ENCODE results near the gene PARD3.
"Not testable (repeated sequence)": the region's sequence is repeated elsewhere in the genome, so short reads cannot be mapped to it uniquely, and the experiment has no call there.

PARD3 gene

DNA sequence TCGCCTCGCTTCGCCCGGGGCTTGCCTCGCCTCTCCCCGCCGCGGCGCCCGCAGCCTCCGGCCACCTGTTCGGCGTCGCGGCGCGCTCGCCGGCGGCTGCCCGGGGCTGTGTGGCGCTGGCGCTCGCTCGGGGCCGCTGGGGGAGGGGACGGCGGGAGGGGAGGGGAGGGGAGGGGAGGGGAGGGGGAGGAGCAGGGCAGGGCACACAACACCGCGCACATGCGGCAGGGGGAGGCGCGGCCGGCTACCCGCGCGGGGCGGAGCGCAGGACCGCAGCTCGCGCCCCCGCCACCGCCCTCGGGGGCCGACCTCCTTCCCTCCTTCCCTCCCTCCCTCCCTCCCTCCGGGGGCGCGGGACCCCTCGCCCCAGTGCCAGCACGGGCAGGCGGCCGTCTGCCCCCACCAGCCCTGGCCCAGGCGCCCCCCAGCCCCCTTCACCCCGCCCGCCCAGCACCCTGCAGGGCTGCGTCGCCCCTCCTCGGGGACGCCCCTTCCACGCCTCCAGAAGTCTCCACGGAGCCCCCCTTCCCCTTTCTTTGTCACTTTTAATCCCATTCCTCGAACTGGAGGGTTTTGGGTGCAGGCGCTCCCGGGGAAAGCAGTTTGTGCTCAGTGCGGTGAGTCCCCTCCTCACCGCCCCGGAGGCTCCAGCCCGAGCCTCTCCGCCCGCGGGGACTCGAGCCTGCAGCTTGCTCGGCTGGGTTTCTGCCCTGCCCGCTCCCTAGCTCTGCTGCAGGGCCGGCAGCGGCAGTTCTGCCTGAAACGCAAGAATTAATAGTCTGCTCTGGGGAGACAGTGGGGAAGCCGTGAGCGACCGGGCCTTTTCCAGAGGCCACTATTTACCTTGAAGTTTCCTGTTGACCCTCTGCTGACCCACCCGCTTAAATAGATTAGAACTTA, at the start of gene PARD3:
Gene PARD3 (minus strand): TSS at position 112 of the 900 bp plus-strand sequence. CDS start 301 bp downstream, outside the sequence.
- peak; percentile 53 for DNase-seq

DNA sequence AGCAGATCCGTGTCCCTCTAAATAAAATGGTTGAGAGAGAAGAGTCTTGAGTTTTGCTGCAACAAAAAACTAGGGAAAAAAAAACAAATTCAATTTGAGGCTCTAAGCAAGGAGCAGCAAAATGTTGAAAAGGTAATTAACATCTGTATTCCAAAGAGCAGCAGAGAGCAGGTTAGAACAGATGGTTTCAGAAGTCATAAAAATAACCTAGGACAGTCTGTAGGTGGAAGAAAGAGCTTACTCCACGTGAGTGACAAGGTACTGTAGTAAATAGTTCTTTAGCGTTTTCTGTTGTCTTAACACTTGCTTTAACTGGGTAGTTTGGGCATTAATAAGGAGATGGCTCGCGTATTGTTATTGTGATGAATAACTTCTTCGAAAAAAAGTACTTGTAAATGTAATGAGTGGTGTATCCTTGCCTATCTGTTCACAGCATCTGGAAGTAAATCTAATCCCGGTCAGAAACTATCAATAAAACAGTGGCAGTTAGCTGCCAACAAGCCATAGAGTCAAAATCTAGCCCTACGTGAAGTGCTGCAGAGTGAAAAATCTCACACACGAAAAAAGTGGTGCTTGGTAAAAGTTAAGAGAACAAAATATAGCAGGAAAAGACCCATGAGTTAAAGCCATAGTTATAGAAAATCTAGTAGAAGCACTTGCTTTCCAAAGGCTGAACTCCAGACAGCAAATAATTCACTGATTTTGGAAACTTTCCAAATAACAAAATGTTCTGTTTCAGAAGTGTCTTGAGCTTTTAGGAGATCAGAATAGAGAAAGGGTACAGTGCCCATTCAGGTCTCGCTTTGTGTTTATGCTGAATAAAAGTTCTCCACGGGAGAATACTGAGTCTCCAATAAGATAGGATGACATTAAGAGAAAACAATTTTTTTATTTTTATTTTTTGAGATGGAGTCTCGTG, 49.3 kb upstream of the PARD3 start:
- DNase-seq, result no peak

DNA sequence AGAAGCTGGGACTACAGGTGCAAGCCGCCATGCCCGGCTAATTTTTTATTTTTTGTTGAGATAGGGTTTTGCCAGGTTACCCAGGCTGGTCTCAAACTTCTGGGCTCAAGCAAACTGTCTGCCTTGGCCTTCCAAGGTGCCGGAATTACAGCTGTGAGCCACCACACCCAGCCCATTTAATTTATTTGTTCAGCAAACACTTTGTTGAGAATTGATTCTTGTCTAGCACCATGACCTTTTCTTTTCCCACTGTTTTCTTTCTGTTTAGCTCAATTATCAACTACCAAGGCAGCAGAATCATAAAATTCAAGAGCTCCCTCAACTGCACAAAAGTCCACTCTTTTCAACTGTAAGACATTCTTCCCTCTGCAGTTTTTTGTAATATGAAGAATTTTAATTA, 47.8 kb upstream of the PARD3 start:
- no peak for DNase-seq

DNA sequence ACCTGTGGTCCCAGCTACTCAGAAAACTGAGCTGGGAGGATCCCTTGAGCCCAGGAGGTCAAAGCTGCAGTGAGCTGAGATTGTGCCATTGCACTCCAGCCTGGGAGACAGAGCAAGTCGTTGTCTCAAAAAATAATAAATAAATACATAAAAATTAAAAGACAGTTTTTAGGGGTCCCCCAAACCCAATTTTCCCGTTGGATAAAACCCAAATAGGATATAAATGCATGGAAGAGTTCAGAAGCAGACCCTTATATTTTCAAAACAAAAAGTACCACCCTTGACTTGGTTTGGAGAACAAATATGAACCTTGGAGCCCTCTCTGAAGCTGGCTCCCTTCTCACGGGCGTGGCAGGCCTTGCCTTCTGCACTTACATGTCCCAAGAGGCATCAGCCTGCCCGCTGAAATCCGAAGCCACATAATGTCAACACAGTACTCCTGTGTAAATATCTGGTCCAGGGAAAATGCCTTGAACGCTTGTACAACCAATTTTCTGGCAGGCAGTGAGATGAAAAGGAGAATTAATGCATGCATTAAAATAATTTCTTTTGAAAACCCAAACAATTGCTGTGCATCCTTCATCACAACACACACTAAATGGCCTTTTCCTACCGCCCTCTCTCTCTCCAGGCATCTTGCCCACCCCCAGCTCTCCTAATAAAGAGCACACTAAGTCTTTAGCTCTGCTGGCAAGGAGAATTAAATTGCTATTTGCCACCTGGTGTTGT, 46.4 kb upstream of the PARD3 start:
- no peak for DNase-seq

DNA sequence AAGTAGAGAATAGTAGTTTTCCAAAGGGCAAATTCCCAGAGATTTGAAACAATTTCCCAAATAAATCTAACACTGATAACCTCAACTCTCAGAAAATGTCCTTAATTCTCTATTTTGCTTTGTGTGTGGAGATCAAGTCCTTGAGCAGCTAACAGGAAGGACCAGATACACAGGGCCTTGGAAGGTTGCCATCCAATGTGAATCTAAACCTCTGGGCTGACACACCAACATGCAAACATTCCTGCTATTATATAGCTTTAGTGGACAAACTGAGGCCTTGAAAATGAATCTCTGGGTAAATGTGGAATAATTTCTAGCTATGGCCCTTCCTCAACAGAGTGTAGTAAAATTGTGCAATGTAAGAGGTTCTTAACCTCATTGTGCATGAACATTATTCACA, 44.1 kb upstream of the PARD3 start:
- no peak for DNase-seq

DNA sequence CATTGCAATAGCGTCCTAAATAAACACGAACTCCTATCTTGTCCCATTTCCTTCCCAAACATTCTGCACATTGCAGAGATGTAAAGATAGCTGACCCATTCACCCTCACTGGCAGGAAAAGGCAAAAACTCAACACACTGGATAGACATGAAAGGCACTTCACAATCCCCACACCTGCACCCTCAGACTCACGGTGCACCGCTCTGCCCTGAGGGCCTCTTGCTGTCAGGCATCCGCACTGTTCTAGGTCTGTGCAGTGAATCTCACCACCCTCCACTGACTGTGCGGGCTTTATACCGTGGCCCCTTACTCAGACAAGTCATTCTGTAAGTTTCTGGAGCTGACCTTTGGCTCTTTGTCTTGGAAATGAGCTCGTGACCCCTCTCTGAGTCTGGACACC, 42.9 kb upstream of the PARD3 start:
- no peak for DNase-seq

DNA sequence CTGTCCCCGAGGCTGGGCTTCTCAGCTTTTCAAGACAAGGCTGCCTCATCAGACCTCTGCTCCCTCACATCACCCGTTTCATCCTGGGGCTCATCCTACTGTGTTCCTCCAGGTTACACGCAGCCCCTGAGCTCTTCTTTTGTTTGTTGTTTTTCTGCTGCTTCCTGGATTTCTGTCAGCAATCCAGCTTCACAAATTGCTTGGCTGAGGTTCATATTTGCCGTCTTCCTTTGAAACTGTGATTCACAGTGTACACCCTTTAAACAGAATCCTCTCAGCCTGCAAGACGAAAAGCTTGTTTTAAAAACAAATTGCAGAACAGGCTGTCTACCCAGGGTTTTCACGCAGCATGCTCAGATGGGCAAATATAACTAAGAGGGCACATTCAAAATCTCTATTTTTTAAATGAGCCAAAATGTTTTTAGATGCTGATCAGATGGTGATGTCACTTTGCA, 39.1 kb upstream of the PARD3 start:
- no peak for DNase-seq

DNA sequence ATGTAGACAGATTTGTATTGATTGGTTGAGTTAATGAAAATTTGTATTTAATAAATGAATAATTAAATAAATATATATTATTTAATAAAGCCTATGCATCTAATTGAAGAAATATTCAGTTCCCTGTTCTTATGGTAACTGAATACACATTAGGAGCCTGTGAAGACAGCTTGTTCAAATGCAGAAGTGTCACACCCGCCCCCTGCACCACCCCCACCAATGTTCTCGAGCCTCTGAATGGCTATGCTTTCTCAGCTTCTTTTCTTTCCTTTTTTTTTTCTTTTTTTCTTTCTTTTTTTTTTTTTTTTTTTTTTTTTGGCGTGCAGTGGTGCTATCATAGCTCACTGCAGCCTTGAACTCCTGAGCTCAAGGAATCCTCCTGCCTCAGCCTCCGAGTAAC, 38.3 kb upstream of the PARD3 start:
- no peak for DNase-seq

DNA sequence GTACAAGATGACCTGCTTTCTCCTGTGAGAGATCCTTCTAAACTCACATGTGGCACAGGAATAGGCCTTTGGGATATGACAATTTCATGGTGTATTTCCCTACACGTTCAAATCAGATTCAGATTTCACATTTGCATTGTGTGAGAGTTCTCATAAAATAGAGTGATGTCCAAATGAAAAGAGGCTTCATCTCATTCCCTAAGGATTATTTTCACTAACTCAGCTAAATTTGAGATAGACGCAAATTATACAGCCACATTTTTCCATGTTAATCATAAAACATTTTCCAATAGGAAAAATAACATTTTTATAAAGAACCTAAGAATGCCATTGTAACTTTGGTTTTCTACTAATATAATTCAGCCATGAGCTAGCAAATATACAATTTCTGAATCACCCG, 35.5 kb upstream of the PARD3 start:
- DNase-seq, result no peak

DNA sequence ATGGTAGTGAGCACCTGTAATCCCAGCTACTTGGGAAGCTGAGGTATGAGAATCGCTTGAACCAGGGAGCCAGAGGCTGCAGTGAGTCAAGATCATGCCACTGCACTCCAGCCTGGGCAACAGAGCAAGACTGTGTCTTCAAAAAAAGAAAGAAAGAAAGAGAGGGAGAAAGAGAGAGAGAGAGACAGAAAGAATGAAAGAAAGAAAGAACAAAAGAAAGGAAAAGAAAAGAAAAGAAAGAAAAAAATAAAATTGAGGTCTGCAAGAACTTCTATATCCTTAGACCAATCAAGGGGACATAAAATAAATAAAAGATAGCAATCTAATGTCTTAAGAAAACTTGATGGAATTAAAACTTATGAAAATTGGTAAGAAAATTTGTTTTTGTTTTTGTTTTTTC, 34.9 kb upstream of the PARD3 start:
- DNase-seq, result no peak

DNA sequence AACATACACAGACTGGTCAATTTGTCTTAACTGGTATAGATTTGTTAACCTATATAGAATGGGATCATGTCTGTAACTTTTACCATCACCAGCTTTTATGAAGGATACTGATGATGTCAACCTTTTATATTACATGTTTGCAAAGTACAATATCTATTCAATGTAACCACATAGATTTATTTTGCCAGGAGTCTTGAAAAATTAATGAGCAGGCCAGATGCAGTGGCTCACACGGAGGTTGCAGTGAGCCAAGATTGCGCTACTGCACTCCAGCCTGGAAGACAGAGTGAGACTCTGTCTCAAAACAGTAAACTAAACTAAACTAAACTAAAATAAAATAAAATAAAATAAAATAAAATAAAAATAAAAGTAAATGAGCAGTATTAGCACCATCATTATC, 30.0 kb upstream of the PARD3 start:
- no peak for DNase-seq

DNA sequence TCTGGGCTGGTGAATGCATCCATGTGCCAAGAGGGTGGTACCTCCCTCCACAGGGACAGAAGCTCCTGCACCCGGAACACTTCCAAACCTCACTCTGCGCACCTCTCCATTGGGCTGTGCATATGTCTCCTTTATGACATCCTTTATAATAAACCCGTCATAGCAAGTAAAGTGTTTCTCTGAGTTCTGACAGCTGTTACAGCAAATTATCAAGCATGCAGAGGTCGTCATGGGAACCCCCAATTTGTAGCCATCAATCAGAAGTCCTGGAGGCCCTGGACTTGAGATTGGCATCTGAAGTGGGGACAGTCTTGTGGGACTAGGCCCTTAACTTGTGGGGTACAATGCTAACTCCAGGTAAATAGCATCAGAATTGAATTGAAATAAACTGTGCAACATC, 29.4 kb upstream of the PARD3 start:
- no peak for DNase-seq

DNA sequence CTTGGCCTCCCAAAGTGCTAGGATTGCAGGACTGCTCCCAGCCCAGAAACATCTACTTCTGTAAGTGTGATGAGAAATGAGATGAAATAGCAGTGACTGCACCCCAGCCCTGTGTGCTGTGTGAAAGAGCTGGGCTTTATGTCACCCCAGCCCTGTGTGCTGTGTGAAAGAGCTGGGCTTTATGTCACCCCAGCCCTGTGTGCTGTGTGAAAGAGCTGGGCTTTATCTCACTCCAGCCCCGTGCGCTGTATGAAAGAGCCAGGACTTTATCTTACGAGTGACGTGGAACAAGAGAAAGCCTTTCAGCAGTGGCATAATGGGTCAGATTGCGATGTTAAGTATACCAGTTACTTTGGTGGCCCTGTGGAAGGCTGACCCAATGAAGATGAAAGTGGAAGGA, 28.4 kb upstream of the PARD3 start:
- DNase-seq, result not testable (repeated sequence)

DNA sequence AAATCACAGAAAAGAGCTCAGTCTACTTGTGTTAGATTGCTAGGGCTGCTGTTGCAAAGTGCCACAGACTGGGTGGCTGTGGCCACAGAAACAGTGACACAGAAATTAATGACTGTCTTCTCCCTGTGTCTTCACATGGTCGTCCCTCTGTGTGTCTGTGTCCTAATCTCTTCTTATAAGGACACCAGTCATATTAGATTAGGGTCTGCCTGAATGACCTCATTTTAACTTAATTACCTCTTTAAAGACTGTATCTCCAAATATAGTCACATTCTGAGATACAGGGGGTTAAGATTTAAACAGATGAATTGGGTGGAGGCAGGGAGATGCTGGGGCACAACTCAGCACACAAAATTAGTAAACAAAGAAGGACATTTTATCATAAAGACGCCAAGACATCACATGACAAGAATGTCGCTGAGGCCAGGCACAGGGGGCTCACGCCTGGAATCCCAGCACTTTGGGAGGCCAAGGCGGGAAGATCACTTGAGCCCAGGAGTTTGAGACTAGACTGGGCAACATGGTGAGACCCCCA, 23.3 kb upstream of the PARD3 start:
- DNase-seq, result no peak

DNA sequence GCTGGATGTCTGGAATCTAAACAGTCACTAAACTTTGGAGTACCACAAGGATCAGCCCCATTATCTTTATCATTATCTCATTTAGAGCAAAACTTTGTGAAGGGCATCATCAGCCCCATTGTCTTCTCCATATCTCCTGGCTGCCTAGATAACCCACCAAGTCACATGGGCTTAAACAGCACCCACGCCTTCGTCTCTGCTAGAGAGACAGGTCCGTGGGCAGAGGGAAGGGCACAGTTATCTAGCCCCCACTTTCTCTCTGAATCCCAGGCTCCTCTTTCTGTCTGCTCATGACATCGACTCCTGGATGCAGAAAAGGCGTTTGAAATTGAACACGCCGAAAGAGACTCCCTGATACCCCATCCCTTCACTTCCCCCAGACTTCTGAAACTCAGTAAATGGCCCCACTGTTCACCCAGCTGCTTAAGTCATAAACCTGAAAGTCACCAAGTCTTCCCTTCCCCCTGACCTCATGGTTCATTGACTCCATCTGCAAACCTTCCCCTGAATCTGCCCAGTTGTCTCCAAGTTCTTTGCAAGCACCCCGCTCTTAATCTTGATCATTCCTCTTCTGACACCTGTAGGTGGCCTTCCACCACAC, 20.9 kb upstream of the PARD3 start:
- DNase-seq, result no peak

DNA sequence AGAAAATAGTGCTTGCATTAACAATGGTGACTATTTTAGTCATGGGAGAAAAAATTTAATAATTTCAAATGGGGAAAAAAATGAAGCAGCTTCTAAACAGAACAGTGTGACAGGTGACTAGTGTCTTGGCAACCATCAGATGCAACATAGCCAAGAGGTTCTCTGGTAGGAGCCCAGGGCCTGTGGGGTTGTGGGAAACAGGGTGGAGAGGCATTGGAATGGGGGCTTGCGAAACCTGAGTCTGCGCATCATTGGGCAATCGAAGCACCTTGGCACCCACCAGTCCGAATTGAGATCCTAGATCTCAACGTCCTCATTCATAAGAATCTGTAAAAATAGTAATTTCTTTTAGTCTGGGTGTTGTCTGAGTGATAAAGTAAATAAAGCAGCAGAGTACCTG, 19.2 kb upstream of the PARD3 start:
- DNase-seq, result no peak

DNA sequence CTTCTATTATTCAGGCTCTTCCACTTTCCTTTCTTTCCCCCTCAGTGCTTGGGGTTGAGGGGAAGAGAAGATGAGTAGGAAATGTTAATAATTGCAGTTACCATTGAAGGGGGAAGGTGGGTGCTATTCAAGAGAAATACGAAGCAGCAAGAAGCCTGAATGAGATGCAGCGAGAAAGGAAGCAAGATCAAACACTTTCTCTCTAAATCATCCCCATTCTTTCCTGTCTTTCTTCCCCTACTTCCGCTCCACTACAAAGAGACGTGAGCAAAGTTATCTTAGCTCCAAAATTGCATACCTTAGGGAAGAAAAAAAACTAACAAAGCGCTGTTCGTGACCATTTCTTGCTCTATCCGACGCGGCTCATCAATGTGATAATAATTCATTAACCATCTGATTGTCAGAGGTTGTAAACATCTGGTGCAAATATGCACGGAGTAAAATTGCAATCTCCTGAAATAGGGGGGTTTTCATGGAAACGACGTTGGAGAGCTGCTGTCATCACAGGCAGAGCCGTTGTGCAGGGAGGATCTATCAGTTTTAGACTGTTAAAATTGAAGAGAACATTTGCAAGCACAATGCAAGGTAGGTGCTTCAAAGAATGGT, 15.2 kb upstream of the PARD3 start:
- no peak for DNase-seq

DNA sequence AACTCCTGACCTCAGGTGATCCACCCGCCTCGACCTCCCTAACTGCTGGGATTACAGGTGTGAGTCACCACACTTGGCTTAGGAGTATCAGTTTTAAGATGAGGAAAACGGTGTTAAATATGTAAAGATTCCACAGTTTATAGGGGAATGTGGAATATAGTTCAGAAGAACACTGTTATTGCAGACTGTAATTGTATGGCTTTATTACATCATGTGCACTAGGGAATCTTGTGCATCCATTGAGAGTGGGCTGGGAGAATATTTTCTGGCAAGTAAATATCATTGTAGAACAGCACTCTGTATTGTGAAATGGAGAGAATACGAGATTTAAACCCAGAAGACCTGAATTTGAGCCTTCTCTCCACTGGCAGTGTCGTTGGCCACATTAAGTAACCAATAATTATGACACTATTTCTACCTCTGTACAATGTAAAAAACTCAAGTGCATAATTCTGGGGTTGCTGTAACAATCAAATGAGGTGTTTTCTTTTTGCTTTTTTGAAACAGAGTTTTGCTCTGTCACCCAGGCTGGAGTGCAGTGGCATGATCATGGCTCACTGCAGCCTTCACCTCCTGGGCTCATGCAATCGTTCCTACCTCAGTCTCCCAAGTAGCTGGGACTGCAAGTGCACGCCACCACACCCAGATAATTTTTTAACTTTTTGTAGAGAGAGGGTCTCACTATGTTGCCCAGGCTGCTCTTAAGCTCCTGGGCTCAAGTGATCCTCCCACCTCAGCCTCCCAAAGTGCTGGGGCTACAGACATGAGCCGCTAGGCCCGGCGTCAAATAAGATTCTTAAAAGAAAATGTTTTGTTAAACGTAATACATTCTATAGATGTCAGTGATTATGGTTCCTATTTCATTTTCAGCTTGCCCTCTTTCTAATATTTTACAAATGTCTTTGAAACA, 12.0 kb upstream of the PARD3 start:
- DNase-seq, result no peak

DNA sequence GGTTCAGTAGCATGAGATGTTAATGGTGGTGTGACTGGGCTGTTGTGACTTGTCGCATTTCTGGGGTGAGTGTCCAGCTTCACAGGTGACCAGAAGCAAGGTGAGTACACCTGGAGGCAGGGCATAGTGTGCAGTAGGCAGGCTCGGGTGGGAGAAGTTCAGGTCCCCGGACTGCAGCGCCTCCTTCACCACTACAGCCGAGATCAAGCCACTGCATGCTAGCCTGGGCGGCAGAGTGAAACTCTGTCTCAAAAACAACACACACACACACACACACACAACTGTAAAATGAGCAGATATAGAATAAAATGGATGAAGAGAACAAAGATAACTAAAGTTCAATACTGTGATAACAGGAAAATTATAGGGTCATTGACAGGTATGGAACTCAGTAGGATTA, 11.1 kb upstream of the PARD3 start:
- no peak for DNase-seq

DNA sequence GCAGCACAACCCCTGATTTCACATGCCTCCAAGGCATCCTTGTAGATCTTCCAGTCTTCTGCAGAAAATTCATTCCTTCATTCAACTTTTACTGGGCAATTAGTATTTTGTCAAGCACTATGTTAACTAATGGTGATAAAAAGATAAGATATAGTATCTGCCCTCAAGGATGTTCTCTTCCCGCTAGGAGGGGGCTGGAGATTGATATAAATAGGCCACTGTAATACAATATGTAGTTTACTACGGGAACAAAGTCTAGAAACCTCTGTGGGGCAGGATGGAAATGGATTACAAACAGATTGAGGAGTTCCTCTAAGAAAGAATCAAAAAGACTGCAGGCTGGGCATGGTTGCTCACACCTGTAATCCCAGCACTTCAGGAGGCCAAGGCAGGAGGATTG, 10.3 kb upstream of the PARD3 start:
- no peak for DNase-seq

DNA sequence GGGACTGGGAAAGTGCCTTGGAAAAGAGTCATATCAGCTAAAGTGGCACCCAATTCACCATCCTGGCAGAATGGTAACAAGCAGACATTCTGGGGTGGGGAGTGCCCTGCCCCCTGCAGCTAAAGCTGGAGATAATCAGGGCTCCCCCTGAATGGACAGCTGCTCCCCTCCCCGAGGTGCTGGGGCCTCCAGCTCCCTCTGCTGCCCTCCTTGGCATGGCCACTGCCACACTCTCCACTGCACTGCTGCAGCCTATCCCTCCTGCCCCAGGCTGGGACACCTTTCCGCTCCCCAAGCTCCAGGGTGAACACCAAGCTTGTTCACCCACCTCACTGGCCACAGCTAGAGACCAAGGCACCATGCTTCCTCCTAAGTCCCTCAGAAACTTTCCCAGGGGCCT, 9.8 kb upstream of the PARD3 start:
- DNase-seq, result no peak

All from activated CD8-positive, alpha-beta memory T cell treated with anti-CD3 and anti-CD28 coated beads, Interleukin-2, amount 50 U/mL, for 48 hours (primary cell).